Smooth muscle cell (in vitro differentiated cells): ENCODE results near the gene AACS. TPM values are rescaled to one million over a fixed set of nuclear protein-coding genes. Genes with fewer than 3 reads are reported as not detected.

Source experiments
- DNase-seq: peaks from one replicate; lab custom pipeline; 2025; ENCODE audit not compliant: unreplicated experiment; lab: John Stamatoyannopoulos, UW
- H2AFZ ChIP-seq: fragments of 200-600 bp; sonication (generic); 2 replicates; pipeline ENCODE4 v1.6.0; 2016; ENCODE audit warnings: antibody characterized with exemption, low read depth, mild to moderate bottlenecking
- H3F3A ChIP-seq: fragments of 200-600 bp; sonication (generic); 2 replicates; pipeline ENCODE4 v1.6.0; 2017; ENCODE audit warnings: antibody characterized with exemption, low read depth
- H3K27ac ChIP-seq: fragments of 200-600 bp; sonication (generic); 2 replicates; pipeline ENCODE4 v1.5.1; 2016; ENCODE audit warnings: low read depth, mild to moderate bottlenecking
- H3K27me3 ChIP-seq: fragments of 200-600 bp; sonication (generic); 2 replicates; pipeline ENCODE4 v1.6.1; 2016; ENCODE audit warnings: low read depth, mild to moderate bottlenecking
- H3K36me3 ChIP-seq: fragments of 200-600 bp; sonication (generic); 2 replicates; pipeline ENCODE4 v1.5.1; 2016; ENCODE audit warnings: low read depth
- H3K4me1 ChIP-seq: fragments of 200-600 bp; sonication (generic); 2 replicates; pipeline ENCODE4 v1.5.1; 2016; ENCODE audit warnings: low read depth
- H3K4me2 ChIP-seq: fragments of 200-600 bp; sonication (generic); 2 replicates; pipeline ENCODE4 v1.6.0; 2016; ENCODE audit warnings: mild to moderate bottlenecking
- H3K4me3 ChIP-seq: fragments of 200-600 bp; sonication (generic); 2 replicates; pipeline ENCODE4 v1.5.1; 2016; ENCODE audit warnings: mild to moderate bottlenecking
- H3K79me2 ChIP-seq: fragments of 200-600 bp; sonication (generic); 2 replicates; pipeline ENCODE4 v1.6.0; 2016; ENCODE audit warnings: low read depth, mild to moderate bottlenecking
- H3K9ac ChIP-seq: fragments of 200-600 bp; sonication (generic); 2 replicates; pipeline ENCODE4 v1.6.0; 2016; ENCODE audit warnings: low read depth
- H3K9me3 ChIP-seq: fragments of 200-600 bp; sonication (generic); replicated peaks from 2 replicates; pipeline ENCODE4 v1.5.1; 2016; ENCODE audit warnings: low read depth
- H4K20me1 ChIP-seq: fragments of 200-600 bp; sonication (generic); 2 replicates; pipeline ENCODE4 v1.6.0; 2016; ENCODE audit warnings: low read depth
- WGBS: methylation state at CpG from one replicate; pipeline ENCODE4 v1.1.7; 2016; ENCODE audit warnings: low lambda C conversion rate; 5-methylcytosine and 5-hydroxymethylcytosine counted together
- polyA plus RNA-seq: library from polyadenylated mRNA; unstranded; fragments of >200 nt; fragmentation: Nextera tagmentation; extraction: Ambion mirVana; gene quantifications from 2 replicates; pipeline ENCODE4 v1.2.1, GENCODE V29; 2016
- total RNA-seq: library from RNA; depleted of rRNA; stranded (reverse); fragments of >200 nt; gene quantifications from 2 replicates; pipeline ENCODE4 v1.2.3, GENCODE V29; 2014
- TF ChIP-seq, protein P1 (sequence below): fragments of 200-600 bp; sonication (generic); IDR thresholded peaks from 2 replicates; pipeline ENCODE4 v1.5.1; 2017; ENCODE audit warnings: borderline replicate concordance, mild to moderate bottlenecking, antibody characterized with exemption; ENCODE audit not compliant: insufficient read depth, poor library complexity, severe bottlenecking

Gene AACS
- total and polyA plus RNA-seq, 2 experiments from 2014 or later = 8.0 to 15.6 TPM

DNA sequence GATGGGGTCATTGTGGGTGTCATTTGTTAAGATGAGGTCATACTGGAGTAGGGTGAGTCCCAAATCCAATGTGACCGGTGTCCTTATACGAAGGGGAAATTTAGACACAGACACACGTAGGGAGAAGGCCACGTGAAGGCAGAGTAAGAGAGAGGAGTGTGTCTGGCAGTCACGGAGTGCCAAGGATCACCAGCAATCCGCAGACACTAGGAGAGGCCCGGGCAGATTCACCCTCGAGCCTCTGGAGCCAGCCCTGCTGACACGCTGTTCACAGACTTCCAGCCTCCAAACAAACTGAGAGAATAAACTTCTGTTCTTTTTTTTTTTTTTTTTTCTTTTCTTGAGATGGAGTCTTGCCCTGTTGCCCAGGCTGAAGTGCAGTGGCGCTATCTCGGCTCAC lies 46.9 kb upstream of the AACS start:
- TF ChIP-seq, protein P1, sequence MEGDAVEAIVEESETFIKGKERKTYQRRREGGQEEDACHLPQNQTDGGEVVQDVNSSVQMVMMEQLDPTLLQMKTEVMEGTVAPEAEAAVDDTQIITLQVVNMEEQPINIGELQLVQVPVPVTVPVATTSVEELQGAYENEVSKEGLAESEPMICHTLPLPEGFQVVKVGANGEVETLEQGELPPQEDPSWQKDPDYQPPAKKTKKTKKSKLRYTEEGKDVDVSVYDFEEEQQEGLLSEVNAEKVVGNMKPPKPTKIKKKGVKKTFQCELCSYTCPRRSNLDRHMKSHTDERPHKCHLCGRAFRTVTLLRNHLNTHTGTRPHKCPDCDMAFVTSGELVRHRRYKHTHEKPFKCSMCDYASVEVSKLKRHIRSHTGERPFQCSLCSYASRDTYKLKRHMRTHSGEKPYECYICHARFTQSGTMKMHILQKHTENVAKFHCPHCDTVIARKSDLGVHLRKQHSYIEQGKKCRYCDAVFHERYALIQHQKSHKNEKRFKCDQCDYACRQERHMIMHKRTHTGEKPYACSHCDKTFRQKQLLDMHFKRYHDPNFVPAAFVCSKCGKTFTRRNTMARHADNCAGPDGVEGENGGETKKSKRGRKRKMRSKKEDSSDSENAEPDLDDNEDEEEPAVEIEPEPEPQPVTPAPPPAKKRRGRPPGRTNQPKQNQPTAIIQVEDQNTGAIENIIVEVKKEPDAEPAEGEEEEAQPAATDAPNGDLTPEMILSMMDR = no peak
- H3K79me2 ChIP-seq = no peaks in the 10 kb centered on the region
- DNase-seq = no peak
- no peaks in the 10 kb centered on the region for H3K4me1 ChIP-seq
- WGBS = 98% methylated on average over 11 of the region's 11 CpGs
- H3K4me3 ChIP-seq = no peak overlapping the region
- no peak overlapping the region for H3K27ac ChIP-seq
- H3F3A ChIP-seq = no peaks in the 10 kb centered on the region
- H4K20me1 ChIP-seq = no peaks in the 10 kb centered on the region
- no peaks in the 10 kb centered on the region for H3K36me3 ChIP-seq
- no peak overlapping the region for H2AFZ ChIP-seq
- H3K9me3 ChIP-seq = no peaks in the 10 kb centered on the region
- H3K9ac ChIP-seq = no peak overlapping the region
- H3K4me2 ChIP-seq = no peak overlapping the region
- H3K27me3 ChIP-seq = no peaks in the 10 kb centered on the region

GRCh38 chr12:125021096-125021495 lies 44.1 kb upstream of the AACS start:
- Histone ChIP-seq H3K4me3 (no peak overlapping the region), H3K79me2 (no peaks in the 10 kb centered on the region), H4K20me1 (no peaks in the 10 kb centered on the region), H3K27me3 (no peaks in the 10 kb centered on the region), H3K4me2 (no peak overlapping the region), H3K9ac (no peak overlapping the region), H3F3A (no peaks in the 10 kb centered on the region), H2AFZ (no peak overlapping the region), H3K4me1 (no peaks in the 10 kb centered on the region), H3K27ac (no peak overlapping the region), H3K9me3 (no peaks in the 10 kb centered on the region), H3K36me3 (no peaks in the 10 kb centered on the region)
- 96% methylated on average over 9 of the region's 9 CpGs for WGBS
- TF ChIP-seq, protein P1 = no peak
- DNase-seq = no peak

DNA sequence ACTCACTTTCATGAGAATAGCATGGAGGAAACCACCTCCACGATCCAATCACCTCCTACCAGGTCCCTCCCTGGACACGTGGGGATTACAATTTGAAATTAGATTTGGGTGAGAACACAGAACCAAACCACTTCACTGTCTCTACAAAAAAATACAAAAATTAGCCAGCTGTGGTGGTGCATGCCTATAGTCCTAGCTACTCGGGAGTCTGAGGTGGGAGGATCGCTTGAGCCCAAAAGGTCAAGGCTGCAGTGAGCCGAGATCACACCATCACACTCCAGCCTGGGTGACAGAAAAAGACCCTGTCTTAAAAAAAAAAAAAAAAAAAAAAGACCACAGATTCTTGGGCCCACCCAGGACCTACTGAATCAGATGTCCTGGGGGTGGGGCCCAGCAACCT lies 43.5 kb upstream of the AACS start:
- Histone ChIP-seq H3F3A (no peaks in the 10 kb centered on the region), H3K27me3 (no peaks in the 10 kb centered on the region), H3K9me3 (no peaks in the 10 kb centered on the region), H3K4me1 (no peaks in the 10 kb centered on the region), H3K79me2 (no peaks in the 10 kb centered on the region), H2AFZ (no peak overlapping the region), H3K9ac (no peak overlapping the region), H3K4me3 (no peak overlapping the region), H3K27ac (no peak overlapping the region), H4K20me1 (no peaks in the 10 kb centered on the region), H3K36me3 (no peaks in the 10 kb centered on the region), H3K4me2 (no peak overlapping the region)
- 76% methylated on average over 5 of the region's 5 CpGs for WGBS
- no peak for DNase-seq
- TF ChIP-seq, protein P1 = no peak

- TF ChIP-seq, protein P1 = no peak
- Histone ChIP-seq H3K4me3 (no peak overlapping the region), H3F3A (no peaks in the 10 kb centered on the region), H3K27me3 (no peaks in the 10 kb centered on the region), H4K20me1 (no peaks in the 10 kb centered on the region), H3K4me1 (no peaks in the 10 kb centered on the region), H3K9ac (no peak overlapping the region), H3K9me3 (no peaks in the 10 kb centered on the region), H3K27ac (no peak overlapping the region), H3K79me2 (no peaks in the 10 kb centered on the region), H3K4me2 (no peak overlapping the region), H2AFZ (no peak overlapping the region), H3K36me3 (no peaks in the 10 kb centered on the region)
- no peak for DNase-seq
- WGBS = 96% methylated on average over 2 of the region's 2 CpGs
Observed at GRCh38 chr12:125023065-125023464, 42.2 kb upstream of the AACS start.
